ENCODE measurements around the gene SLCO6A1. TPM values are rescaled to one million over a fixed set of nuclear protein-coding genes. Genes with fewer than 3 reads are reported as not detected.

SLCO6A1 gene
- total and polyA plus RNA-seq, 4 donors = not detected

DNA sequence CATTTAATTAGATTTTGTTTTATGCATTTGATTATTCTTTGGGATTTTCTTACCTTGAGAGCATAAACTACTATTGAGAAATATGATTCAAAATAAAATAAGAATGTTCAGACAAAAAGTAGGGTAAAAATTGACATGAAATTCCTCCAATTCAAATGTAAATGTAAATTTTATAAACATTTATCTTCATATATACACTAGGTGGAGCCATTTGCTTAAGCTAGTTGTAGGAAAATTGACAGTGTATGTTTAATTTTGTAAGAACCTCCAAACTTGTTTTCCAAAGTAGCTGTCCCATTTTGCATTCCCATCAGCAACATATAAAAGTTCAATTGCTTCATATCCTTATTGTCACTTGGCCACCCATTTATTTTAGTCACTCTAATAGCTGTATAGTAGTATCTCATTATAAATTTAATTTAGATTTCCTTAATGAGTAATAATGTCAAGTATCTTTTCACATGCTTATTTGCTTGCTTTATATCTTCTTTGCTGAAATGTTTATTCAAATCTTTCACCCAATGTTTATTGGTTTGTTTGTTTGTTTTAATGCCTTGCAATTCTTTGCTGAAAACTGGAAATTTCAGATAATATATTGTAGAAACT is 37.6 kb upstream of the SLCO6A1 start:
- H3K4me1 ChIP-seq (ENCODE audit: control insufficient read depth in 5 of 5, insufficient read depth in 5 of 5, low read length in 5 of 5) = no peaks in the 10 kb centered on the region
- H3K9me3 ChIP-seq (ENCODE audit: control insufficient read depth in 4 of 4, insufficient read depth in 3 of 4, low read length in 3 of 4) = no peaks in the 10 kb centered on the region
- H3K36me3 ChIP-seq (ENCODE audit: control insufficient read depth in 4 of 4, insufficient read depth in 4 of 4, low read length in 4 of 4) = no peaks in the 10 kb centered on the region
- H3K27ac ChIP-seq (ENCODE audit: low read depth in 1 of 2, low read length in 1 of 2) = no peak overlapping the region
- H3K9ac ChIP-seq (ENCODE audit: insufficient read depth in 1 of 2, low read length in 2 of 2) = no peak overlapping the region
- TF ChIP-seq, protein P1, sequence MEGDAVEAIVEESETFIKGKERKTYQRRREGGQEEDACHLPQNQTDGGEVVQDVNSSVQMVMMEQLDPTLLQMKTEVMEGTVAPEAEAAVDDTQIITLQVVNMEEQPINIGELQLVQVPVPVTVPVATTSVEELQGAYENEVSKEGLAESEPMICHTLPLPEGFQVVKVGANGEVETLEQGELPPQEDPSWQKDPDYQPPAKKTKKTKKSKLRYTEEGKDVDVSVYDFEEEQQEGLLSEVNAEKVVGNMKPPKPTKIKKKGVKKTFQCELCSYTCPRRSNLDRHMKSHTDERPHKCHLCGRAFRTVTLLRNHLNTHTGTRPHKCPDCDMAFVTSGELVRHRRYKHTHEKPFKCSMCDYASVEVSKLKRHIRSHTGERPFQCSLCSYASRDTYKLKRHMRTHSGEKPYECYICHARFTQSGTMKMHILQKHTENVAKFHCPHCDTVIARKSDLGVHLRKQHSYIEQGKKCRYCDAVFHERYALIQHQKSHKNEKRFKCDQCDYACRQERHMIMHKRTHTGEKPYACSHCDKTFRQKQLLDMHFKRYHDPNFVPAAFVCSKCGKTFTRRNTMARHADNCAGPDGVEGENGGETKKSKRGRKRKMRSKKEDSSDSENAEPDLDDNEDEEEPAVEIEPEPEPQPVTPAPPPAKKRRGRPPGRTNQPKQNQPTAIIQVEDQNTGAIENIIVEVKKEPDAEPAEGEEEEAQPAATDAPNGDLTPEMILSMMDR (IDR thresholded peaks at IDR 0.05; ENCODE audit: control extremely low read depth, extremely low read depth) = no peak
- H3K27me3 ChIP-seq (ENCODE audit: control insufficient read depth in 3 of 3, insufficient read depth in 3 of 3, low read length in 2 of 3) = no peaks in the 10 kb centered on the region
- H3K4me3 ChIP-seq = no peak overlapping the region
- peak in 2 of 3 donors; percentile 21 to 38 for DNase-seq
- no peak for ATAC-seq (ENCODE audit: insufficient read depth, low FRiP score)

DNA sequence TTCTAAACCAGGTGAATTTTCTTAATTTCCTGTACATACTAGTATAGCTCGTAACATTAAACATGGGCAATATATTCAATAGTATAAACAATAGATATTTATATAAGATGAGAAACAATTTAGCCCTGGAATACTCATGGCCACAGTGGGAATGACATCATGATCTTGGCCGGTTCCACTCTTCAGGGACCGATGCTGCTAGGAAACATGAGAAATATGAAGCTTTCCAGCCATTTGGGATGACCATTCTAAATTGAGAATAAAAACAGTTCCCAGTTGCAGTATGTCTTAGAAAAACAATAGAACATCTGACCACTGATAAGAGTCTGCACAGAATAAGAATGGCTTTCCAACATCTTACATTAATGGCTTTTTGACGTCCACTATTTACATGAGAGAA is 33.3 kb upstream of the SLCO6A1 start:
- Histone ChIP-seq H3K4me3 (no peak overlapping the region), H3K9me3 (ENCODE audit: control insufficient read depth in 4 of 4, insufficient read depth in 3 of 4, low read length in 3 of 4) (no peaks in the 10 kb centered on the region), H3K27me3 (ENCODE audit: control insufficient read depth in 3 of 3, insufficient read depth in 3 of 3, low read length in 2 of 3) (no peaks in the 10 kb centered on the region), H3K4me1 (ENCODE audit: control insufficient read depth in 5 of 5, insufficient read depth in 5 of 5, low read length in 5 of 5) (no peaks in the 10 kb centered on the region), H3K27ac (ENCODE audit: low read depth in 1 of 2, low read length in 1 of 2) (no peak overlapping the region), H3K9ac (ENCODE audit: insufficient read depth in 1 of 2, low read length in 2 of 2) (no peak overlapping the region), H3K36me3 (ENCODE audit: control insufficient read depth in 4 of 4, insufficient read depth in 4 of 4, low read length in 4 of 4) (no peaks in the 10 kb centered on the region)
- TF ChIP-seq, protein P1 (IDR thresholded peaks at IDR 0.05; ENCODE audit: control extremely low read depth, extremely low read depth) = no peak
- no peak for DNase-seq
- 70 to 89% methylated on average over 4 of the region's 4 CpGs for WGBS, 2 donors
- no peak for ATAC-seq (ENCODE audit: insufficient read depth, low FRiP score)

DNA sequence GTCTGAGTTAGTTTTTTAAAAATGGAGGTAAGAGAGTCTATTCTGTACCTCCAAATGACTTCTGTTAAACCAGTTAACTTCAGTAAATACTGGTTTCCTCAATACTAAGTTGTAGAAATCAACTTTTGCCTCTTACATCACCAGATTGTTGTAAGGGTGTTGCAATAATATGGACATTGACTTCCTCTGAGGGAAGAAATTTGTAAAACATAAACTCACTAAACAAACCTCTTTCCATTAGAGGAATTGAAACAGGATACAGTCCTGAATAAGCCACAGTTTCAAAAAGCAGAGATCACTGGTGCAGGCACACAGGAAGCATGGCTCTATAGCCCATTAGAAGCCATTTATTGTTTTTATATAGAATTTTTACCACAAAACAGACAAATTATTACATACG is 32.7 kb upstream of the SLCO6A1 start:
- Histone ChIP-seq H3K27ac (ENCODE audit: low read depth in 1 of 2, low read length in 1 of 2) (no peak overlapping the region), H3K4me3 (no peak overlapping the region), H3K9me3 (ENCODE audit: control insufficient read depth in 4 of 4, insufficient read depth in 3 of 4, low read length in 3 of 4) (no peaks in the 10 kb centered on the region), H3K27me3 (ENCODE audit: control insufficient read depth in 3 of 3, insufficient read depth in 3 of 3, low read length in 2 of 3) (no peaks in the 10 kb centered on the region), H3K36me3 (ENCODE audit: control insufficient read depth in 4 of 4, insufficient read depth in 4 of 4, low read length in 4 of 4) (no peaks in the 10 kb centered on the region), H3K9ac (ENCODE audit: insufficient read depth in 1 of 2, low read length in 2 of 2) (no peak overlapping the region), H3K4me1 (ENCODE audit: control insufficient read depth in 5 of 5, insufficient read depth in 5 of 5, low read length in 5 of 5) (no peaks in the 10 kb centered on the region)
- ATAC-seq (ENCODE audit: insufficient read depth, low FRiP score) = no peak
- WGBS, 2 donors = 69 to 79% methylated on average over 1 of the region's 1 CpG
- DNase-seq = peak in 1 of 3 donors; percentile 11
- TF ChIP-seq, protein P1 (IDR thresholded peaks at IDR 0.05; ENCODE audit: control extremely low read depth, extremely low read depth) = no peak

DNA sequence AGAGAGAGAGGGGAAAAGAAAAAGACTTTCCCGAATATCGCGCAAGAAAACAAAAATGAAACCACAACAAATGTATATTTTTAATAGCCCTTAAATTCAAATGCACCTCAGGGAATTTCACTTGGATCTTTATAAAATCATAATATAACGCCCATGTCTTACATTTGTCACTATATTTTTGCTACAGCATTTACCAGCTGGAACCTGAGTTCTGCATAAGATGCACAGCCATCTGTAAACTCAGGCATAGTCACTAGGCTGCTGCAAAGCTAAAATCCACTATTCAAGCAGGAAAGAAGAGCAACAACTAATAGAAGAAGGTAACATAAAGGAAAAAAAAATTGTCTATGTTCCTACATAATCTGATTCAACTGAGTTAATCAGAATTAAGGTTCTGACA is 30.6 kb upstream of the SLCO6A1 start:
- 89 to 95% methylated on average over 4 of the region's 4 CpGs for WGBS, 2 donors
- TF ChIP-seq, protein P1 (IDR thresholded peaks at IDR 0.05; ENCODE audit: control extremely low read depth, extremely low read depth) = no peak
- no peak for DNase-seq

More for the DNA sequence above, 30.6 kb upstream of the SLCO6A1 start:
- H3K9me3 ChIP-seq (ENCODE audit: control insufficient read depth in 4 of 4, insufficient read depth in 3 of 4, low read length in 3 of 4) = peaks cover 0 to 4% (median 2%) of the 10 kb centered on the region in 4 donors
- H3K27me3 ChIP-seq (ENCODE audit: control insufficient read depth in 3 of 3, insufficient read depth in 3 of 3, low read length in 2 of 3) = no peaks in the 10 kb centered on the region
- H3K27ac ChIP-seq (ENCODE audit: low read depth in 1 of 2, low read length in 1 of 2) = no peak overlapping the region
- no peak overlapping the region for H3K4me3 ChIP-seq
- no peaks in the 10 kb centered on the region for H3K36me3 ChIP-seq (ENCODE audit: control insufficient read depth in 4 of 4, insufficient read depth in 4 of 4, low read length in 4 of 4)
- H3K9ac ChIP-seq (ENCODE audit: insufficient read depth in 1 of 2, low read length in 2 of 2) = no peak overlapping the region
- no peaks in the 10 kb centered on the region for H3K4me1 ChIP-seq (ENCODE audit: control insufficient read depth in 5 of 5, insufficient read depth in 5 of 5, low read length in 5 of 5)
- no peak for ATAC-seq (ENCODE audit: insufficient read depth, low FRiP score)
